ENCODE data around the gene NTRK3.

The NTRK3 gene

GRCh38 chr15:88083811-88084760, 172.5 kb downstream of the NTRK3 start:
- Histone ChIP-seq H3K79me2 (ENCODE audit: control insufficient read depth, low read length) (no peaks in the 10 kb centered on the region), H3K4me1 (ENCODE audit: control insufficient read depth, low read length) (no peaks in the 10 kb centered on the region), H3K9me2 (replicated peaks; ENCODE audit: control insufficient read depth, low read length) (no peaks in the 10 kb centered on the region), H4K20me1 (ENCODE audit: control insufficient read depth, insufficient read depth, low read depth, low read length) (no peaks in the 10 kb centered on the region), H3K4me2 (ENCODE audit: low read length) (no peak overlapping the region), H3F3A (ENCODE audit: control insufficient read depth, insufficient read depth) (no peaks in the 10 kb centered on the region), H3K27ac (ENCODE audit: low read depth, low read length) (no peak overlapping the region), H3K36me3 (ENCODE audit: control insufficient read depth, low read length) (no peaks in the 10 kb centered on the region), H3K9me3 (ENCODE audit: control insufficient read depth, insufficient read depth, low read length) (no peaks in the 10 kb centered on the region), H3K4me3 (ENCODE audit: low read length) (no peak overlapping the region), H3K27me3 (ENCODE audit: control insufficient read depth, low read length) (no peaks in the 10 kb centered on the region)
- no peak for TF ChIP-seq EZH2phosphoT487 (IDR thresholded peaks at IDR 0.05; ENCODE audit: borderline replicate concordance, low read length)
- TF ChIP-seq, protein P1, sequence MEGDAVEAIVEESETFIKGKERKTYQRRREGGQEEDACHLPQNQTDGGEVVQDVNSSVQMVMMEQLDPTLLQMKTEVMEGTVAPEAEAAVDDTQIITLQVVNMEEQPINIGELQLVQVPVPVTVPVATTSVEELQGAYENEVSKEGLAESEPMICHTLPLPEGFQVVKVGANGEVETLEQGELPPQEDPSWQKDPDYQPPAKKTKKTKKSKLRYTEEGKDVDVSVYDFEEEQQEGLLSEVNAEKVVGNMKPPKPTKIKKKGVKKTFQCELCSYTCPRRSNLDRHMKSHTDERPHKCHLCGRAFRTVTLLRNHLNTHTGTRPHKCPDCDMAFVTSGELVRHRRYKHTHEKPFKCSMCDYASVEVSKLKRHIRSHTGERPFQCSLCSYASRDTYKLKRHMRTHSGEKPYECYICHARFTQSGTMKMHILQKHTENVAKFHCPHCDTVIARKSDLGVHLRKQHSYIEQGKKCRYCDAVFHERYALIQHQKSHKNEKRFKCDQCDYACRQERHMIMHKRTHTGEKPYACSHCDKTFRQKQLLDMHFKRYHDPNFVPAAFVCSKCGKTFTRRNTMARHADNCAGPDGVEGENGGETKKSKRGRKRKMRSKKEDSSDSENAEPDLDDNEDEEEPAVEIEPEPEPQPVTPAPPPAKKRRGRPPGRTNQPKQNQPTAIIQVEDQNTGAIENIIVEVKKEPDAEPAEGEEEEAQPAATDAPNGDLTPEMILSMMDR (IDR thresholded peaks at IDR 0.05; ENCODE audit: low read depth, low read length, poor library complexity, severe bottlenecking), result no peak

DNA sequence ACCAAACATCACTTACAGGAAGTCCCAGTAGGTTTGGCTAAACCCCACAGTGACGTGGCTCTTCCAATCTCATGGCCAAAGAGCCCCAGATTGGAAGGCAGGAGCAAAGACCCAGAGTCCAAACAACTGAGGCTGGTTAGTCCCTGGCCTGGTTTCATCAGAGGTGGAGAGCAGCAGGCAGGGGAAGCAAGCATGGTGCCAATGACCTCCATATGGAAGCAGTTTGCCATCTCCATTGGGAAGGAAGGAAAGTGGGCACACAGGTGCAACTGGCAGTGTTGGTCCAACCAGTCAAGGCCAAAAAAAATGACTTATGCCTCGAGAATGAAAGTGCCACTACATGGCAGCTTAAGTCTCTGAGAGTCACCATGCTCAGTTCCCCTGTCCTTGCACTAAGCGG, 175.9 kb downstream of the NTRK3 start:
- Histone ChIP-seq H3K36me3 (ENCODE audit: control insufficient read depth, low read length) (no peaks in the 10 kb centered on the region), H3F3A (ENCODE audit: control insufficient read depth, insufficient read depth) (no peaks in the 10 kb centered on the region), H3K27ac (ENCODE audit: low read depth, low read length) (no peak overlapping the region), H3K79me2 (ENCODE audit: control insufficient read depth, low read length) (no peaks in the 10 kb centered on the region), H3K27me3 (ENCODE audit: control insufficient read depth, low read length) (no peaks in the 10 kb centered on the region), H3K4me2 (ENCODE audit: low read length) (no peak overlapping the region), H3K4me1 (ENCODE audit: control insufficient read depth, low read length) (no peaks in the 10 kb centered on the region), H4K20me1 (ENCODE audit: control insufficient read depth, insufficient read depth, low read depth, low read length) (no peaks in the 10 kb centered on the region), H3K9me3 (ENCODE audit: control insufficient read depth, insufficient read depth, low read length) (no peaks in the 10 kb centered on the region), H3K4me3 (ENCODE audit: low read length) (no peak overlapping the region), H3K9me2 (replicated peaks; ENCODE audit: control insufficient read depth, low read length) (no peaks in the 10 kb centered on the region)
- TF ChIP-seq, protein P1 (IDR thresholded peaks at IDR 0.05; ENCODE audit: low read depth, low read length, poor library complexity, severe bottlenecking), result no peak
- TF ChIP-seq EZH2phosphoT487 (IDR thresholded peaks at IDR 0.05; ENCODE audit: borderline replicate concordance, low read length), result no peak

GRCh38 chr15:88077296-88078020, 179.1 kb downstream of the NTRK3 start:
- H3K4me3 ChIP-seq (ENCODE audit: low read length), result no peak overlapping the region
- H3K9me3 ChIP-seq (ENCODE audit: control insufficient read depth, insufficient read depth, low read length), result no peaks in the 10 kb centered on the region
- no peaks in the 10 kb centered on the region for H4K20me1 ChIP-seq (ENCODE audit: control insufficient read depth, insufficient read depth, low read depth, low read length)
- TF ChIP-seq EZH2phosphoT487 (IDR thresholded peaks at IDR 0.05; ENCODE audit: borderline replicate concordance, low read length), result no peak
- TF ChIP-seq, protein P1 (IDR thresholded peaks at IDR 0.05; ENCODE audit: low read depth, low read length, poor library complexity, severe bottlenecking), result no peak
- no peaks in the 10 kb centered on the region for H3F3A ChIP-seq (ENCODE audit: control insufficient read depth, insufficient read depth)
- H3K27me3 ChIP-seq (ENCODE audit: control insufficient read depth, low read length), result no peaks in the 10 kb centered on the region
- H3K4me2 ChIP-seq (ENCODE audit: low read length), result no peak overlapping the region
- H3K27ac ChIP-seq (ENCODE audit: low read depth, low read length), result no peak overlapping the region
- no peaks in the 10 kb centered on the region for H3K4me1 ChIP-seq (ENCODE audit: control insufficient read depth, low read length)
- H3K36me3 ChIP-seq (ENCODE audit: control insufficient read depth, low read length), result no peaks in the 10 kb centered on the region
- H3K79me2 ChIP-seq (ENCODE audit: control insufficient read depth, low read length), result no peaks in the 10 kb centered on the region
- no peaks in the 10 kb centered on the region for H3K9me2 ChIP-seq (replicated peaks; ENCODE audit: control insufficient read depth, low read length)
